ENCODE data around the gene FAM161B. TPM values are rescaled to one million over a fixed set of nuclear protein-coding genes. Genes with fewer than 3 reads are reported as not detected.

FAM161B gene
- total RNA-seq, 6 experiments from 2014 or later, result 3.5 to 4.3 (median 4.2) TPM

GRCh38 chr14:73973497-73973896 lies 23.6 kb upstream of the FAM161B start:
- no peak for DNase-seq
- Mint-ChIP-seq H3K4me1 (ENCODE audit: low read depth) (peaks cover 12% of the 10 kb centered on the region), H3K4me3 (no peak overlapping the region), H3K27me3 (ENCODE audit: insufficient read depth) (no peaks in the 10 kb centered on the region; the same call in 1 of the 2 replicates), H3K27ac (no peak overlapping the region), H3K36me3 (ENCODE audit: low read depth) (peaks cover 9% of the 10 kb centered on the region; the same call in 1 of the 2 replicates), H3K9me3 (no peaks in the 10 kb centered on the region)
- no peak for TF ChIP-seq CTCF (IDR thresholded peaks at IDR 0.05)

- Mint-ChIP-seq H3K4me3 (no peak overlapping the region), H3K27ac (no peak overlapping the region), H3K36me3 (ENCODE audit: low read depth) (peaks cover 10% of the 10 kb centered on the region), H3K9me3 (no peaks in the 10 kb centered on the region), H3K4me1 (ENCODE audit: low read depth) (no peaks in the 10 kb centered on the region), H3K27me3 (ENCODE audit: insufficient read depth) (no peaks in the 10 kb centered on the region)
- no peak for TF ChIP-seq CTCF (IDR thresholded peaks at IDR 0.05)
- DNase-seq, result no peak
Measured at GRCh38 chr14:73968885-73969284, 19.0 kb upstream of the FAM161B start.

GRCh38 chr14:73965216-73965615 lies 15.3 kb upstream of the FAM161B start:
- no peak overlapping the region for H3K27ac Mint-ChIP-seq
- H3K27me3 Mint-ChIP-seq (ENCODE audit: insufficient read depth), result no peaks in the 10 kb centered on the region
- no peak for DNase-seq
- no peaks in the 10 kb centered on the region for H3K4me1 Mint-ChIP-seq (ENCODE audit: low read depth)
- no peak overlapping the region for H3K4me3 Mint-ChIP-seq
- no peaks in the 10 kb centered on the region for H3K9me3 Mint-ChIP-seq
- no peak for TF ChIP-seq CTCF (IDR thresholded peaks at IDR 0.05)
- peaks cover 20% of the 10 kb centered on the region for H3K36me3 Mint-ChIP-seq (ENCODE audit: low read depth)

GRCh38 chr14:73961192-73961591 lies 11.3 kb upstream of the FAM161B start:
- Mint-ChIP-seq H3K4me1 (ENCODE audit: low read depth) (no peaks in the 10 kb centered on the region), H3K36me3 (ENCODE audit: low read depth) (peaks cover 19% of the 10 kb centered on the region), H3K9me3 (no peaks in the 10 kb centered on the region), H3K4me3 (no peak overlapping the region), H3K27ac (no peak overlapping the region), H3K27me3 (ENCODE audit: insufficient read depth) (no peaks in the 10 kb centered on the region)
- TF ChIP-seq CTCF (IDR thresholded peaks at IDR 0.05), result no peak
- DNase-seq, result no peak

GRCh38 chr14:73958591-73958990 lies 8.7 kb upstream of the FAM161B start:
- Mint-ChIP-seq H3K27ac (no peak overlapping the region), H3K9me3 (no peaks in the 10 kb centered on the region), H3K4me3 (no peak overlapping the region), H3K36me3 (ENCODE audit: low read depth) (peaks cover 22% of the 10 kb centered on the region), H3K4me1 (ENCODE audit: low read depth) (no peaks in the 10 kb centered on the region), H3K27me3 (ENCODE audit: insufficient read depth) (no peaks in the 10 kb centered on the region)
- DNase-seq, result no peak
- no peak for TF ChIP-seq CTCF (IDR thresholded peaks at IDR 0.05)

- no peak for TF ChIP-seq CTCF (IDR thresholded peaks at IDR 0.05)
- DNase-seq, result no peak
- Mint-ChIP-seq H3K4me1 (ENCODE audit: low read depth) (peaks cover 11% of the 10 kb centered on the region), H3K36me3 (ENCODE audit: low read depth) (peaks cover 14% of the 10 kb centered on the region; the same call in 1 of the 2 replicates), H3K9me3 (no peaks in the 10 kb centered on the region), H3K27me3 (ENCODE audit: insufficient read depth) (no peaks in the 10 kb centered on the region), H3K4me3 (no peak overlapping the region), H3K27ac (no peak overlapping the region)
Measured at GRCh38 chr14:73955674-73956073, 5.8 kb upstream of the FAM161B start.
